K562 (cell line): ENCODE results near the gene MRPL40. TPM values are rescaled to one million over a fixed set of nuclear protein-coding genes. Genes with fewer than 3 reads are reported as not detected.

Experiments
- BCL6 ChIP-seq: fragments of 250-450 bp; sonication (Bioruptor Pico); IDR thresholded peaks from 2 replicates; pipeline ENCODE4 v1.4.0; 2020
- CHD1 ChIP-seq: fragments of 200-600 bp; sonication (generic); IDR thresholded peaks from one replicate; pipeline ENCODE4 v1.6.1; 2012; ENCODE audit warnings: mild to moderate bottlenecking, moderate library complexity, low read length, inconsistent platforms
- ETV5 ChIP-seq: sonication (generic); formaldehyde crosslinking; IDR thresholded peaks from 2 replicates; pipeline ENCODE4 v1.4.0; 2020; ENCODE audit warnings: low read depth, mild to moderate bottlenecking, missing genetic modification reagents
- GABPB2 ChIP-seq: fragments of 250-450 bp; sonication (Bioruptor Pico); conservative IDR thresholded peaks from 2 replicates; pipeline ENCODE4 v1.5.1; 2021; ENCODE audit warnings: mild to moderate bottlenecking
- HIVEP1 ChIP-seq: fragments of 250-450 bp; sonication (Bioruptor Pico); IDR thresholded peaks from 2 replicates; pipeline ENCODE4 v1.4.0; 2020; ENCODE audit warnings: mild to moderate bottlenecking
- KLF6 ChIP-seq: fragments of 250-450 bp; sonication (Bioruptor Pico); IDR thresholded peaks from 2 replicates; pipeline ENCODE4 v1.4.0; 2020; ENCODE audit warnings: mild to moderate bottlenecking, moderate library complexity, borderline replicate concordance
- MAFF ChIP-seq: IDR thresholded peaks from 2 replicates; pipeline ENCODE4 v1.6.1; 2012; ENCODE audit warnings: low read length, improper control_type of control experiment
- MBD2 ChIP-seq: sonication (generic); IDR thresholded peaks from 2 replicates; pipeline ENCODE4 v1.6.1; 2016; ENCODE audit warnings: low read depth, borderline replicate concordance
- MTA2 ChIP-seq: fragments of 450-650 bp; IDR thresholded peaks from 2 replicates; pipeline ENCODE4 v1.6.1; 2016; ENCODE audit warnings: low read depth
- MTF1 ChIP-seq: fragments of 250-450 bp; sonication (Bioruptor Pico); IDR thresholded peaks from 2 replicates; pipeline ENCODE4 v1.9.0; 2021; ENCODE audit warnings: moderate library complexity, mild to moderate bottlenecking, inconsistent platforms, borderline replicate concordance
- NCOA1 ChIP-seq: fragments of 450-650 bp; IDR thresholded peaks from 2 replicates; pipeline ENCODE4 v1.6.1; 2016; ENCODE audit warnings: low read depth
- PPARD ChIP-seq: fragments of 250-450 bp; sonication (Bioruptor Pico); IDR thresholded peaks from 2 replicates; pipeline ENCODE4 v1.8.0; 2022; ENCODE audit warnings: inconsistent platforms, mild to moderate bottlenecking, moderate library complexity
- SP1 ChIP-seq: sonication (generic); formaldehyde crosslinking; IDR thresholded peaks from 2 replicates; pipeline ENCODE4 v1.8.1; 2022; ENCODE audit warnings: mild to moderate bottlenecking, missing genetic modification reagents
- TAL1 ChIP-seq: fragments of 450-650 bp; IDR thresholded peaks from 2 replicates; pipeline ENCODE4 v1.6.1; 2016; ENCODE audit warnings: mild to moderate bottlenecking
- ZBTB12 ChIP-seq: fragments of 250-450 bp; sonication (Bioruptor Pico); IDR thresholded peaks from 2 replicates; pipeline ENCODE4 v1.4.0; 2020
- ZNF175 ChIP-seq: fragments of 200-800 bp; sonication (Bioruptor generic); IDR thresholded peaks from 2 replicates; pipeline ENCODE4 v1.6.1; 2016; ENCODE audit warnings: low read depth, mild to moderate bottlenecking, missing genetic modification characterization, missing compliant biosample characterization
- ZNF668 ChIP-seq: fragments of 250-450 bp; sonication (Bioruptor Pico); IDR thresholded peaks from 2 replicates; pipeline ENCODE4 v1.8.0; 2022; ENCODE audit warnings: mild to moderate bottlenecking, inconsistent platforms
- polyA plus RNA-seq, 8 experiments: library from polyadenylated mRNA; depleted of rRNA in 4 of 8; stranded (reverse) in 5 of 8; unstranded in 3 of 8; fragments of >200 nt; fragmentation: Nextera tagmentation in 2 of 8; fragmentation: Illumina TruSeq in 1 of 8; extraction: Ambion mirVana in 2 of 8; extraction: Trizol in 1 of 8; gene quantifications; 2 replicates each; pipeline versions ENCODE4 v1.2.1 to v1.2.3, GENCODE V29; 2011 to 2014; ENCODE audit warnings: inconsistent platforms in 1 of 8, missing spikeins in 1 of 8
- total RNA-seq, 7 experiments: library from RNA; depleted of rRNA in 6 of 7; stranded (reverse); fragments of >200 nt in 6 of 7; fragmentation: Illumina TruSeq in 2 of 7; extraction: Trizol in 2 of 7; gene quantifications; 2 replicates each; pipeline versions ENCODE4 v1.2.1 to v1.2.3, GENCODE V29; 2011 to 2021; ENCODE audit warnings: low replicate concordance in 1 of 7
- TF ChIP-seq, protein P1 (sequence below), 2 experiments: fragments of 450-650 bp in 1 of 2; sonication (generic) in 1 of 2; formaldehyde crosslinking in 1 of 2; IDR thresholded peaks in 1 of 2; conservative IDR thresholded peaks in 1 of 2; 2 replicates each; pipeline versions ENCODE4 v1.6.1 to v1.8.1; 2016 to 2023; ENCODE audit warnings: mild to moderate bottlenecking in 2 of 2, moderate library complexity in 2 of 2, inconsistent platforms in 1 of 2, missing genetic modification reagents in 1 of 2
- TF ChIP-seq, protein P2 (sequence below): fragments of 200-800 bp; sonication (Bioruptor generic); IDR thresholded peaks from 2 replicates; pipeline ENCODE4 v1.6.1; 2016; ENCODE audit warnings: missing genetic modification characterization, missing compliant biosample characterization

The MRPL40 gene
- total and polyA plus RNA-seq, 9 of the 15 experiments (the other 6 are each of a cell fraction or from before 2014, with no cell fraction given), result 132 to 652 (median 208) TPM

- TF ChIP-seq, protein P1, sequence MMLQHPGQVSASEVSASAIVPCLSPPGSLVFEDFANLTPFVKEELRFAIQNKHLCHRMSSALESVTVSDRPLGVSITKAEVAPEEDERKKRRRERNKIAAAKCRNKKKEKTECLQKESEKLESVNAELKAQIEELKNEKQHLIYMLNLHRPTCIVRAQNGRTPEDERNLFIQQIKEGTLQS (IDR thresholded peaks at IDR 0.05), result no peak
- TF ChIP-seq, protein P1 (CRISPR knock-in tag; conservative IDR thresholded peaks at IDR 0.05), result 0 out of 2 replicates have a peak, but pooled peaks have one; percentile 64
- peak; percentile 76; the same call in 1 of the 2 replicates for TF ChIP-seq ZNF175
- TF ChIP-seq MTF1 (CRISPR knock-in tag), result no peak
- peak; percentile 97 for TF ChIP-seq MTA2
- TF ChIP-seq BCL6 (CRISPR knock-in tag), result 0 out of 2 replicates have a peak, but pooled peaks have one; percentile 45
- TF ChIP-seq MBD2, result peak; percentile 77
- TF ChIP-seq ZNF668, result peak; percentile 87; the same call in 1 of the 2 replicates
- TF ChIP-seq HIVEP1 (CRISPR knock-in tag), result 0 out of 2 replicates have a peak, but pooled peaks have one; percentile 64
- TF ChIP-seq KLF6 (CRISPR knock-in tag), result 0 out of 2 replicates have a peak, but pooled peaks have one; percentile 64
- TF ChIP-seq MAFF, result peak; percentile 22
- TF ChIP-seq GABPB2 (CRISPR knock-in tag), result peak; percentile 72; the same call in 1 of the 2 replicates
- 0 out of 2 replicates have a peak, but pooled peaks have one; percentile 99 for TF ChIP-seq TAL1
- TF ChIP-seq ZBTB12 (CRISPR knock-in tag), result peak; percentile 59; the same call in 1 of the 2 replicates
- TF ChIP-seq, protein P2, sequence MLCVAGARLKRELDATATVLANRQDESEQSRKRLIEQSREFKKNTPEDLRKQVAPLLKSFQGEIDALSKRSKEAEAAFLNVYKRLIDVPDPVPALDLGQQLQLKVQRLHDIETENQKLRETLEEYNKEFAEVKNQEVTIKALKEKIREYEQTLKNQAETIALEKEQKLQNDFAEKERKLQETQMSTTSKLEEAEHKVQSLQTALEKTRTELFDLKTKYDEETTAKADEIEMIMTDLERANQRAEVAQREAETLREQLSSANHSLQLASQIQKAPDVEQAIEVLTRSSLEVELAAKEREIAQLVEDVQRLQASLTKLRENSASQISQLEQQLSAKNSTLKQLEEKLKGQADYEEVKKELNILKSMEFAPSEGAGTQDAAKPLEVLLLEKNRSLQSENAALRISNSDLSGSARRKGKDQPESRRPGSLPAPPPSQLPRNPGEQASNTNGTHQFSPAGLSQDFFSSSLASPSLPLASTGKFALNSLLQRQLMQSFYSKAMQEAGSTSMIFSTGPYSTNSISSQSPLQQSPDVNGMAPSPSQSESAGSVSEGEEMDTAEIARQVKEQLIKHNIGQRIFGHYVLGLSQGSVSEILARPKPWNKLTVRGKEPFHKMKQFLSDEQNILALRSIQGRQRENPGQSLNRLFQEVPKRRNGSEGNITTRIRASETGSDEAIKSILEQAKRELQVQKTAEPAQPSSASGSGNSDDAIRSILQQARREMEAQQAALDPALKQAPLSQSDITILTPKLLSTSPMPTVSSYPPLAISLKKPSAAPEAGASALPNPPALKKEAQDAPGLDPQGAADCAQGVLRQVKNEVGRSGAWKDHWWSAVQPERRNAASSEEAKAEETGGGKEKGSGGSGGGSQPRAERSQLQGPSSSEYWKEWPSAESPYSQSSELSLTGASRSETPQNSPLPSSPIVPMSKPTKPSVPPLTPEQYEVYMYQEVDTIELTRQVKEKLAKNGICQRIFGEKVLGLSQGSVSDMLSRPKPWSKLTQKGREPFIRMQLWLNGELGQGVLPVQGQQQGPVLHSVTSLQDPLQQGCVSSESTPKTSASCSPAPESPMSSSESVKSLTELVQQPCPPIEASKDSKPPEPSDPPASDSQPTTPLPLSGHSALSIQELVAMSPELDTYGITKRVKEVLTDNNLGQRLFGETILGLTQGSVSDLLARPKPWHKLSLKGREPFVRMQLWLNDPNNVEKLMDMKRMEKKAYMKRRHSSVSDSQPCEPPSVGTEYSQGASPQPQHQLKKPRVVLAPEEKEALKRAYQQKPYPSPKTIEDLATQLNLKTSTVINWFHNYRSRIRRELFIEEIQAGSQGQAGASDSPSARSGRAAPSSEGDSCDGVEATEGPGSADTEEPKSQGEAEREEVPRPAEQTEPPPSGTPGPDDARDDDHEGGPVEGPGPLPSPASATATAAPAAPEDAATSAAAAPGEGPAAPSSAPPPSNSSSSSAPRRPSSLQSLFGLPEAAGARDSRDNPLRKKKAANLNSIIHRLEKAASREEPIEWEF (CRISPR knock-in tag), result peak; percentile 95
- peak; percentile 89; the same call in 1 of the 2 replicates for TF ChIP-seq NCOA1
- TF ChIP-seq PPARD (CRISPR knock-in tag), result no peak
- peak; percentile 88 for TF ChIP-seq SP1 (CRISPR knock-in tag)
- TF ChIP-seq ETV5 (CRISPR knock-in tag), result no peak
- peak; percentile 21 for TF ChIP-seq CHD1
These were observed 12.7 kb upstream of the MRPL40 start (continued) for GRCh38 chr22:19419464-19420178.
